ENCODE results near the gene GART.

Gene GART

GRCh38 chr21:33458861-33459260 is 83.1 kb downstream of the GART start:
- no peak for DNase-seq

GRCh38 chr21:33455686-33456446 is 86.1 kb downstream of the GART start:
- DNase-seq = no peak
